ENCODE results near the gene CAPN15.
"Not testable (repeated sequence)": the region's sequence is repeated elsewhere in the genome, so short reads cannot be mapped to it uniquely, and the experiment has no call there.

The CAPN15 gene

GRCh38 chr16:491220-491919 is 36.1 kb upstream of the CAPN15 start:
- in situ Hi-C loops (cut with HindIII; ENCODE audit: low pct_ligation_motif_present, low sequenced_read_pairs) = no loop called here
- Histone ChIP-seq H3K27me3 (replicated peaks) (no peaks in the 10 kb centered on the region), H3K4me3 (ENCODE audit: low read depth, low read length) (no peak overlapping the region), H3K27ac (no peak overlapping the region), H3K36me3 (replicated peaks) (no peaks in the 10 kb centered on the region)
- no peak for TF ChIP-seq CTCF (IDR thresholded peaks at IDR 0.05; ENCODE audit: low read depth, low read length, missing control alignments)
- DNase-seq = peak; percentile 11

- no peak for TF ChIP-seq CTCF (IDR thresholded peaks at IDR 0.05; ENCODE audit: low read depth, low read length, missing control alignments)
- DNase-seq = no peak
- H3K4me3 ChIP-seq (ENCODE audit: low read depth, low read length) = no peak overlapping the region
- in situ Hi-C loops (cut with HindIII; ENCODE audit: low pct_ligation_motif_present, low sequenced_read_pairs) = no loop called here
- no peaks in the 10 kb centered on the region for H3K27me3 ChIP-seq (replicated peaks)
- H3K27ac ChIP-seq = no peak overlapping the region
- no peaks in the 10 kb centered on the region for H3K36me3 ChIP-seq (replicated peaks)
These were observed 35.2 kb upstream of the CAPN15 start for GRCh38 chr16:492211-492875.

GRCh38 chr16:494676-495075 is 32.8 kb upstream of the CAPN15 start:
- H3K27me3 ChIP-seq (replicated peaks); H3K27ac ChIP-seq; DNase-seq; H3K4me3 ChIP-seq (ENCODE audit: low read depth, low read length); H3K36me3 ChIP-seq (replicated peaks); in situ Hi-C loops (cut with HindIII; ENCODE audit: low pct_ligation_motif_present, low sequenced_read_pairs): not testable (repeated sequence)

GRCh38 chr16:495127-495748 is 32.3 kb upstream of the CAPN15 start:
- H3K27me3 ChIP-seq (replicated peaks) = no peaks in the 10 kb centered on the region
- H3K36me3 ChIP-seq (replicated peaks) = no peaks in the 10 kb centered on the region
- peak; percentile 71 for TF ChIP-seq CTCF (IDR thresholded peaks at IDR 0.05; ENCODE audit: low read depth, low read length, missing control alignments)
- H3K4me3 ChIP-seq (ENCODE audit: low read depth, low read length) = no peak overlapping the region
- H3K27ac ChIP-seq = no peak overlapping the region
- in situ Hi-C loops (cut with HindIII; ENCODE audit: low pct_ligation_motif_present, low sequenced_read_pairs) = no loop called here
- DNase-seq = peak; percentile 13

- H3K27ac ChIP-seq = no peak overlapping the region
- H3K36me3 ChIP-seq (replicated peaks) = no peaks in the 10 kb centered on the region
- no peak overlapping the region for H3K4me3 ChIP-seq (ENCODE audit: low read depth, low read length)
- no peaks in the 10 kb centered on the region for H3K27me3 ChIP-seq (replicated peaks)
- no peak for DNase-seq
- no peak for TF ChIP-seq CTCF (IDR thresholded peaks at IDR 0.05; ENCODE audit: low read depth, low read length, missing control alignments)
- in situ Hi-C loops (cut with HindIII; ENCODE audit: low pct_ligation_motif_present, low sequenced_read_pairs) = no loop called here
These were observed 31.2 kb upstream of the CAPN15 start for GRCh38 chr16:496097-496886.

GRCh38 chr16:497258-497657 is 30.3 kb upstream of the CAPN15 start:
- H3K27ac ChIP-seq = no peak overlapping the region
- no peak for TF ChIP-seq CTCF (IDR thresholded peaks at IDR 0.05; ENCODE audit: low read depth, low read length, missing control alignments)
- no peaks in the 10 kb centered on the region for H3K36me3 ChIP-seq (replicated peaks)
- in situ Hi-C loops (cut with HindIII; ENCODE audit: low pct_ligation_motif_present, low sequenced_read_pairs) = no loop called here
- no peak overlapping the region for H3K4me3 ChIP-seq (ENCODE audit: low read depth, low read length)
- no peaks in the 10 kb centered on the region for H3K27me3 ChIP-seq (replicated peaks)
- no peak for DNase-seq
